ENCODE measurements around the gene TNIP3. TPM values are rescaled to one million over a fixed set of nuclear protein-coding genes. Genes with fewer than 3 reads are reported as not detected.

Gene TNIP3
- total and polyA plus RNA-seq, 9 of the 15 experiments (the other 6 are each of a cell fraction or from before 2014, with no cell fraction given) = 0.14 TPM; not detected in 8

GRCh38 chr4:121127100-121127499 is 37.0 kb downstream of the TNIP3 start:
- Histone ChIP-seq H3K9me1 (ENCODE audit: control insufficient read depth, insufficient read depth, low read length) (no peaks in the 10 kb centered on the region), H2AFZ (ENCODE audit: low read depth, low read length) (no peak overlapping the region), H3K79me2 (ENCODE audit: control insufficient read depth, insufficient read depth, low read length) (no peaks in the 10 kb centered on the region), H3K9ac (ENCODE audit: insufficient read depth in 1 of 2, low read depth in 2 of 2, low read length in 2 of 2) (no peak overlapping the region), H3K36me3 (ENCODE audit: control insufficient read depth, insufficient read depth, low read length) (no peaks in the 10 kb centered on the region), H3K9me3 (replicated peaks; ENCODE audit: control insufficient read depth, insufficient read depth, low read depth, low read length) (no peaks in the 10 kb centered on the region), H3K4me2 (ENCODE audit: insufficient read depth, low read length) (no peak overlapping the region), H3K4me3 (no peak overlapping the region), H3K27me3 (ENCODE audit: control insufficient read depth in 2 of 2, insufficient read depth in 2 of 2, low read length in 2 of 2) (no peaks in the 10 kb centered on the region), H3K27ac (ENCODE audit: extremely low read depth, low read depth, low read length) (no peak overlapping the region), H3K4me1 (replicated peaks in 1 of 2; ENCODE audit: control insufficient read depth in 2 of 2, insufficient read depth in 2 of 2, low read length in 2 of 2) (no peaks in the 10 kb centered on the region), H4K20me1 (replicated peaks; ENCODE audit: control insufficient read depth, insufficient read depth, low read length) (no peaks in the 10 kb centered on the region)
- no TSS peak for BruUV-seq (replicated peaks)
- in situ Hi-C loops (cut with MboI) = no loop called here
- intact Hi-C loops (cut with micrococcal nuclease) = no loop called here
- ATAC-seq (no peak), FAIRE-seq (no peak), DNase-seq (ENCODE audit: extremely low read depth in 1 of 4, low spot score in 3 of 4) (no peak)
- 0% methylated on average over 1 of the region's 1 CpG for WGBS (ENCODE audit: insufficient coverage, low coverage, missing lambda C conversion rate)
- POLR2A ChIA-PET = no interaction called here
- CTCF ChIA-PET (ENCODE audit: low intra/inter-chr PET ratio) = no interaction called here
- TF ChIP-seq CCAR2 (IDR thresholded peaks at IDR 0.05; ENCODE audit: low read depth, low read length) (no peak), ZNF146 (CRISPR knock-in tag; IDR thresholded peaks at IDR 0.05; ENCODE audit: unreplicated experiment) (no peak), ETV1 (tag; conservative IDR thresholded peaks at IDR 0.05; ENCODE audit: low read depth) (no peak), HNRNPUL1 (IDR thresholded peaks at IDR 0.05; ENCODE audit: low read length) (no peak), MEIS2 (IDR thresholded peaks at IDR 0.05; ENCODE audit: partially characterized antibody) (no peak), HDAC2 (IDR thresholded peaks at IDR 0.05) (no peak)
- TF ChIP-seq, protein P1, sequence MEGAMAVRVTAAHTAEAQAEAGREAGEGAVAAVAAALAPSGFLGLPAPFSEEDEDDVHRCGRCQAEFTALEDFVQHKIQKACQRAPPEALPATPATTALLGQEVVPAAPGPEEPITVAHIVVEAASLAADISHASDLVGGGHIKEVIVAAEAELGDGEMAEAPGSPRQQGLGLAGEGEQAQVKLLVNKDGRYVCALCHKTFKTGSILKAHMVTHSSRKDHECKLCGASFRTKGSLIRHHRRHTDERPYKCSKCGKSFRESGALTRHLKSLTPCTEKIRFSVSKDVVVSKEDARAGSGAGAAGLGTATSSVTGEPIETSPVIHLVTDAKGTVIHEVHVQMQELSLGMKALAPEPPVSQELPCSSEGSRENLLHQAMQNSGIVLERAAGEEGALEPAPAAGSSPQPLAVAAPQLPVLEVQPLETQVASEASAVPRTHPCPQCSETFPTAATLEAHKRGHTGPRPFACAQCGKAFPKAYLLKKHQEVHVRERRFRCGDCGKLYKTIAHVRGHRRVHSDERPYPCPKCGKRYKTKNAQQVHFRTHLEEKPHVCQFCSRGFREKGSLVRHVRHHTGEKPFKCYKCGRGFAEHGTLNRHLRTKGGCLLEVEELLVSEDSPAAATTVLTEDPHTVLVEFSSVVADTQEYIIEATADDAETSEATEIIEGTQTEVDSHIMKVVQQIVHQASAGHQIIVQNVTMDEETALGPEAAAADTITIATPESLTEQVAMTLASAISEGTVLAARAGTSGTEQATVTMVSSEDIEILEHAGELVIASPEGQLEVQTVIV (CRISPR knock-in tag; IDR thresholded peaks at IDR 0.05; ENCODE audit: borderline replicate concordance) = no peak

Measured in K562 (cell line).